BLaER1 (cell line): ENCODE results near the gene NAMPT.

ENCODE experiments used
- H3K27ac ChIP-seq: shearing (Covaris generic); formaldehyde crosslinking; 2 replicates; pipeline ENCODE4 v1.8.1; 2022
- H3K27me3 ChIP-seq: shearing (Covaris generic); formaldehyde crosslinking; 2 replicates; pipeline ENCODE4 v1.8.1; 2022
- H3K36me3 ChIP-seq: shearing (Covaris generic); formaldehyde crosslinking; 2 replicates; pipeline ENCODE4 v1.8.1; 2022
- H3K4me1 ChIP-seq: shearing (Covaris generic); formaldehyde crosslinking; 2 replicates; pipeline ENCODE4 v1.8.1; 2022
- H3K4me2 ChIP-seq: shearing (Covaris generic); formaldehyde crosslinking; 2 replicates; pipeline ENCODE4 v1.8.1; 2022
- H3K4me3 ChIP-seq: shearing (Covaris generic); formaldehyde crosslinking; 2 replicates; pipeline ENCODE4 v1.8.1; 2022
- H3K9ac ChIP-seq: shearing (Covaris generic); formaldehyde crosslinking; 2 replicates; pipeline ENCODE4 v1.8.1; 2022
- H3K9me3 ChIP-seq: shearing (Covaris generic); formaldehyde crosslinking; 2 replicates; pipeline ENCODE4 v1.8.1; 2022
- H4K20me1 ChIP-seq: shearing (Covaris generic); formaldehyde crosslinking; 2 replicates; pipeline ENCODE4 v1.8.1; 2022
- Cebpa-rat ChIP-seq: shearing (Covaris generic); IDR thresholded peaks from 2 replicates; pipeline ENCODE4 v1.8.1; 2022

Gene NAMPT

GRCh38 chr7:106318482-106318881 is 33.7 kb upstream of the NAMPT start:
- no peak overlapping the region for H3K9ac ChIP-seq
- no peaks in the 10 kb centered on the region for H3K36me3 ChIP-seq
- H3K4me2 ChIP-seq, result peak overlapping the region; percentile 28
- H3K27ac ChIP-seq, result no peak overlapping the region
- H4K20me1 ChIP-seq, result no peaks in the 10 kb centered on the region
- no peaks in the 10 kb centered on the region for H3K27me3 ChIP-seq
- peaks cover 3% of the 10 kb centered on the region; the same call in 1 of the 2 replicates for H3K9me3 ChIP-seq
- H3K4me3 ChIP-seq, result no peak overlapping the region
- peaks cover 9% of the 10 kb centered on the region for H3K4me1 ChIP-seq
- TF ChIP-seq Cebpa-rat, result no peak

GRCh38 chr7:106317971-106318370 is 33.2 kb upstream of the NAMPT start:
- no peak for TF ChIP-seq Cebpa-rat
- H3K36me3 ChIP-seq, result no peaks in the 10 kb centered on the region
- no peak overlapping the region for H3K4me3 ChIP-seq
- H3K4me2 ChIP-seq, result no peak overlapping the region
- H3K27ac ChIP-seq, result no peak overlapping the region
- H3K9me3 ChIP-seq, result peaks cover 3% of the 10 kb centered on the region; the same call in 1 of the 2 replicates
- H4K20me1 ChIP-seq, result no peaks in the 10 kb centered on the region
- H3K9ac ChIP-seq, result no peak overlapping the region
- H3K27me3 ChIP-seq, result no peaks in the 10 kb centered on the region
- peaks cover 9% of the 10 kb centered on the region for H3K4me1 ChIP-seq

GRCh38 chr7:106316947-106317346 is 32.2 kb upstream of the NAMPT start:
- H3K27me3 ChIP-seq, result no peaks in the 10 kb centered on the region

GRCh38 chr7:106314875-106315274 is 30.1 kb upstream of the NAMPT start:
- no peaks in the 10 kb centered on the region for H4K20me1 ChIP-seq
- peaks cover 9% of the 10 kb centered on the region for H3K4me1 ChIP-seq
- peaks cover 3% of the 10 kb centered on the region; the same call in 1 of the 2 replicates for H3K9me3 ChIP-seq
- no peak overlapping the region for H3K4me3 ChIP-seq
- H3K27ac ChIP-seq, result no peak overlapping the region
- no peaks in the 10 kb centered on the region for H3K27me3 ChIP-seq
- no peak for TF ChIP-seq Cebpa-rat
- H3K36me3 ChIP-seq, result no peaks in the 10 kb centered on the region
- no peak overlapping the region for H3K4me2 ChIP-seq
- no peak overlapping the region for H3K9ac ChIP-seq

More at GRCh38 chr7:106316947-106317346, 32.2 kb upstream of the NAMPT start:
- Histone ChIP-seq H4K20me1 (no peaks in the 10 kb centered on the region), H3K4me3 (no peak overlapping the region), H3K4me1 (peaks cover 9% of the 10 kb centered on the region), H3K36me3 (no peaks in the 10 kb centered on the region), H3K9me3 (peaks cover 3% of the 10 kb centered on the region; the same call in 1 of the 2 replicates), H3K27ac (no peak overlapping the region), H3K9ac (no peak overlapping the region), H3K4me2 (no peak overlapping the region)
- no peak for TF ChIP-seq Cebpa-rat

GRCh38 chr7:106313966-106314365 is 29.2 kb upstream of the NAMPT start:
- Histone ChIP-seq H3K27ac (no peak overlapping the region), H3K9ac (no peak overlapping the region)

GRCh38 chr7:106313456-106313901 is 28.7 kb upstream of the NAMPT start:
- TF ChIP-seq Cebpa-rat, result no peak
- Histone ChIP-seq H4K20me1 (no peaks in the 10 kb centered on the region), H3K9me3 (peaks cover 3% of the 10 kb centered on the region; the same call in 1 of the 2 replicates), H3K4me1 (peaks cover 2% of the 10 kb centered on the region), H3K36me3 (no peaks in the 10 kb centered on the region), H3K27ac (no peak overlapping the region), H3K27me3 (no peaks in the 10 kb centered on the region), H3K4me2 (no peak overlapping the region), H3K9ac (no peak overlapping the region), H3K4me3 (no peak overlapping the region)

More at GRCh38 chr7:106313966-106314365, 29.2 kb upstream of the NAMPT start:
- TF ChIP-seq Cebpa-rat, result no peak
- Histone ChIP-seq H4K20me1 (no peaks in the 10 kb centered on the region), H3K4me1 (peaks cover 7% of the 10 kb centered on the region), H3K27me3 (no peaks in the 10 kb centered on the region), H3K4me3 (no peak overlapping the region), H3K36me3 (no peaks in the 10 kb centered on the region), H3K4me2 (no peak overlapping the region), H3K9me3 (peaks cover 3% of the 10 kb centered on the region; the same call in 1 of the 2 replicates)

- Histone ChIP-seq H3K4me2 (no peak overlapping the region), H4K20me1 (no peaks in the 10 kb centered on the region), H3K27ac (no peak overlapping the region), H3K9me3 (peaks cover 3% of the 10 kb centered on the region; the same call in 1 of the 2 replicates), H3K4me3 (no peak overlapping the region), H3K4me1 (no peaks in the 10 kb centered on the region), H3K27me3 (no peaks in the 10 kb centered on the region), H3K9ac (no peak overlapping the region), H3K36me3 (no peaks in the 10 kb centered on the region)
- no peak for TF ChIP-seq Cebpa-rat
Observed at GRCh38 chr7:106312906-106313305, 28.1 kb upstream of the NAMPT start.

GRCh38 chr7:106312099-106312871 is 27.5 kb upstream of the NAMPT start:
- Histone ChIP-seq H3K9me3 (peaks cover 3% of the 10 kb centered on the region; the same call in 1 of the 2 replicates), H3K4me2 (no peak overlapping the region), H3K36me3 (no peaks in the 10 kb centered on the region), H3K4me3 (no peak overlapping the region), H3K9ac (no peak overlapping the region), H3K27me3 (no peaks in the 10 kb centered on the region), H3K27ac (no peak overlapping the region), H4K20me1 (no peaks in the 10 kb centered on the region), H3K4me1 (no peaks in the 10 kb centered on the region)
- TF ChIP-seq Cebpa-rat, result no peak

- no peaks in the 10 kb centered on the region for H3K36me3 ChIP-seq
- TF ChIP-seq Cebpa-rat, result no peak
- H3K9ac ChIP-seq, result no peak overlapping the region
- H3K4me2 ChIP-seq, result no peak overlapping the region
- H3K27ac ChIP-seq, result no peak overlapping the region
- H3K4me3 ChIP-seq, result no peak overlapping the region
- no peaks in the 10 kb centered on the region for H3K4me1 ChIP-seq
- no peaks in the 10 kb centered on the region for H4K20me1 ChIP-seq
- H3K9me3 ChIP-seq, result no peaks in the 10 kb centered on the region
- no peaks in the 10 kb centered on the region for H3K27me3 ChIP-seq
Observed at GRCh38 chr7:106309362-106309761, 24.6 kb upstream of the NAMPT start.

- H3K27ac ChIP-seq, result no peak overlapping the region
- H3K4me3 ChIP-seq, result no peak overlapping the region
- no peak overlapping the region for H3K9ac ChIP-seq
- no peaks in the 10 kb centered on the region for H4K20me1 ChIP-seq
- no peaks in the 10 kb centered on the region for H3K27me3 ChIP-seq
- H3K9me3 ChIP-seq, result peaks cover 16% of the 10 kb centered on the region
- no peak overlapping the region for H3K4me2 ChIP-seq
- H3K4me1 ChIP-seq, result no peaks in the 10 kb centered on the region
- H3K36me3 ChIP-seq, result no peaks in the 10 kb centered on the region
- no peak for TF ChIP-seq Cebpa-rat
Observed at GRCh38 chr7:106306256-106306655, 21.5 kb upstream of the NAMPT start.
